ENCODE measurements around the gene COL4A3. TPM values are rescaled to one million over a fixed set of nuclear protein-coding genes. Genes with fewer than 3 reads are reported as not detected.
"Not testable (repeated sequence)": the region's sequence is repeated elsewhere in the genome, so short reads cannot be mapped to it uniquely, and the experiment has no call there.

Gene COL4A3
- total RNA-seq, 1 donor from 2014 or later, result under 0.01 TPM

GRCh38 chr2:227219312-227220105 is 55.1 kb downstream of the COL4A3 start:
- DNase-seq, result no peak

- no peak for DNase-seq
Measured at GRCh38 chr2:227221120-227221519, 56.7 kb downstream of the COL4A3 start.

- no peak for DNase-seq
Measured at GRCh38 chr2:227222292-227222691, 57.9 kb downstream of the COL4A3 start.

- not testable (repeated sequence) for DNase-seq
Measured at GRCh38 chr2:227225641-227226040, 61.2 kb downstream of the COL4A3 start.

- no peak for DNase-seq
Measured at GRCh38 chr2:227228061-227228667, 63.7 kb downstream of the COL4A3 start.

GRCh38 chr2:227230151-227230550 is 65.7 kb downstream of the COL4A3 start:
- DNase-seq, result no peak

- no peak for DNase-seq
Measured at GRCh38 chr2:227234429-227234828, 70.0 kb downstream of the COL4A3 start.

GRCh38 chr2:227237786-227238185 is 73.4 kb downstream of the COL4A3 start:
- DNase-seq, result no peak

- peak; percentile 78 for DNase-seq
Measured at GRCh38 chr2:227238238-227239237, 74.1 kb downstream of the COL4A3 start.

- DNase-seq, result no peak
Measured at GRCh38 chr2:227241005-227241404, 76.6 kb downstream of the COL4A3 start.

GRCh38 chr2:227248876-227249275 is 84.5 kb downstream of the COL4A3 start:
- DNase-seq, result no peak

- DNase-seq, result no peak
Measured at GRCh38 chr2:227252831-227253230, 88.4 kb downstream of the COL4A3 start.

- DNase-seq, result no peak
Measured at GRCh38 chr2:227256605-227257004, 92.2 kb downstream of the COL4A3 start.

GRCh38 chr2:227257820-227258219 is 93.4 kb downstream of the COL4A3 start:
- no peak for DNase-seq

- no peak for DNase-seq
Measured at GRCh38 chr2:227260041-227260440, 95.6 kb downstream of the COL4A3 start.

GRCh38 chr2:227267410-227268115 is 103.1 kb downstream of the COL4A3 start:
- DNase-seq, result no peak

- no peak for DNase-seq
Measured at GRCh38 chr2:227280895-227281294, 116.5 kb downstream of the COL4A3 start.

GRCh38 chr2:227285741-227286236 is 121.4 kb downstream of the COL4A3 start:
- DNase-seq, result no peak

GRCh38 chr2:227287771-227288170 is 123.3 kb downstream of the COL4A3 start:
- DNase-seq, result no peak

- DNase-seq, result no peak
Measured at GRCh38 chr2:227292314-227292713, 127.9 kb downstream of the COL4A3 start.

GRCh38 chr2:227293531-227293930 is 129.1 kb downstream of the COL4A3 start:
- DNase-seq, result no peak

GRCh38 chr2:227295806-227296205 is 131.4 kb downstream of the COL4A3 start:
- no peak for DNase-seq
